ENCODE results near the gene SHC3. TPM values are rescaled to one million over a fixed set of nuclear protein-coding genes. Genes with fewer than 3 reads are reported as not detected.

The SHC3 gene
- polyA plus RNA-seq, 1 experiment = 1.3 TPM

DNA sequence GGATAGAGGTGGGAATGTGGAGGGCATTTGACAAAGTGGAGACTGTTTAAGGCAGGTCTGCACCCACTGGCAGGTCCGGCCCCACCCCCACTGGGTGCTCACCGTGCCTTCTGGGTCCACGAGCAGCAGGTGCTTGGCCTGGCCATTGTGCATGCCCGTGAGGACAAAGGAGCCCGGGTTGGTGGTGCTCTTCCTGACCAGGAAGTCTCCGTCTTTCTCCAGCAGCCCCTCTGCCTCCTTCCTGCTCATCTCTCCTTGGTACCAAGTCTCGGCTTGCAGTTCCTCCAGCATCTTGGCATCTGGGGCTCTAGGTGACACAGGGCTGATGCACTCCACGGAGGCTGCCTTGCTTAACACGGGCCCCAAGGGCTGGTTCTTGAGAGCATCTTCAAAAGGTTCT is 140.7 kb downstream of the SHC3 start:
- ChIA-PET CTCF (no interaction called here), POLR2A (no interaction called here)
- Histone ChIP-seq H3K27me3 (ENCODE audit: control insufficient read depth, insufficient read depth, low read length) (no peaks in the 10 kb centered on the region), H3K36me3 (ENCODE audit: control insufficient read depth, insufficient read depth, low read length) (no peaks in the 10 kb centered on the region), H3K4me3 (ENCODE audit: low read depth, low read length) (no peak overlapping the region)
- DNase-seq (ENCODE audit: low read depth) = no peak
- TF ChIP-seq CTCF (IDR thresholded peaks at IDR 0.05; ENCODE audit: insufficient read depth, low read depth, low read length) = no peak

DNA sequence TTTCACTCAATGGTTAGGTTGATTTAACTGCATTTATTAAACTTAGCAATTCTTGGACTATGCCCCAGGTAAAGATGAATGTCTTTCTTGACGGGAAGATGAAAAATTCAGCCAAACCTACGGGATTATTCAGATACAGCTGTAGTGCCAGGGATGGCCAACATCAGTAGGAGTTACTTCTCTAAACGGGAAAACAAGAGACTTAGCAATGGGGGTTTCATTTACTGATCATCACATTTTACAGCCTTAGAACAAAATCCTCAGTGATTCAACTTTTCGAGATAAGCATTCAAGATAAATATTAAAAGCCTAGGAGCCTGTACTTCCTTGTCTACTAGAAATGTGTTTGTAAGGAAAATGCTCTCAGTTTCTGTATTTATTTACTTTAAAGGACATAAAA is 141.3 kb downstream of the SHC3 start:
- no peak for DNase-seq (ENCODE audit: low read depth)
- POLR2A ChIA-PET = no interaction called here
- TF ChIP-seq CTCF (IDR thresholded peaks at IDR 0.05; ENCODE audit: insufficient read depth, low read depth, low read length) = no peak

DNA sequence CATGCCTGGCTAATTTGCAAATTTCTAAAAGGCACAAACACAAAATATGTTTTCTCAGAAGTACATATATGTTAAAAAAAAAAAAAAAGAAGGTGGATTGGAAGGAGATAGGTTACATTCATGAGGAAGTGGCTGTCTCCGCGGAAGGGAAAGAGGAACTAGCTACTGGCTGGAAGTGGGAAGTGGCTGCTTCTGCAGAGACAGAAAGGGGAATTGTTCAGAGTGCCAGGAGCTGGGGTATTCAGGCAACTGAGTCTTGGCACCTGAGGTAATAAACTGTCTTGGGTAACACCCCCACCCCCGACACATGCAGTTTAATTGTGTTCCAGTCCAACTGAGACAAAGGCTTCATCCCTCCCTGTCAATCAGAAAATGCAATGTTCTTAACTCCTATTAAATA is 141.7 kb downstream of the SHC3 start:
- ChIA-PET POLR2A (interaction anchor here (0.6 kb wide), 1 partner anchor 15 kb away, joined by 4 read pairs; no protein-coding TSS in a partner anchor), CTCF (interaction anchor here (0.8 kb wide), 1 partner anchor 11 kb away, joined by 4 read pairs; no protein-coding TSS in a partner anchor)
- no peak overlapping the region for H3K4me3 ChIP-seq (ENCODE audit: low read depth, low read length)
- no peak for TF ChIP-seq CTCF (IDR thresholded peaks at IDR 0.05; ENCODE audit: insufficient read depth, low read depth, low read length)
- no peaks in the 10 kb centered on the region for H3K36me3 ChIP-seq (ENCODE audit: control insufficient read depth, insufficient read depth, low read length)
- H3K27me3 ChIP-seq (ENCODE audit: control insufficient read depth, insufficient read depth, low read length) = no peaks in the 10 kb centered on the region
- DNase-seq (ENCODE audit: low read depth) = no peak

More for the DNA sequence above, 141.3 kb downstream of the SHC3 start:
- CTCF ChIA-PET = no interaction called here
- no peaks in the 10 kb centered on the region for H3K36me3 ChIP-seq (ENCODE audit: control insufficient read depth, insufficient read depth, low read length)
- no peak overlapping the region for H3K4me3 ChIP-seq (ENCODE audit: low read depth, low read length)
- no peaks in the 10 kb centered on the region for H3K27me3 ChIP-seq (ENCODE audit: control insufficient read depth, insufficient read depth, low read length)

DNA sequence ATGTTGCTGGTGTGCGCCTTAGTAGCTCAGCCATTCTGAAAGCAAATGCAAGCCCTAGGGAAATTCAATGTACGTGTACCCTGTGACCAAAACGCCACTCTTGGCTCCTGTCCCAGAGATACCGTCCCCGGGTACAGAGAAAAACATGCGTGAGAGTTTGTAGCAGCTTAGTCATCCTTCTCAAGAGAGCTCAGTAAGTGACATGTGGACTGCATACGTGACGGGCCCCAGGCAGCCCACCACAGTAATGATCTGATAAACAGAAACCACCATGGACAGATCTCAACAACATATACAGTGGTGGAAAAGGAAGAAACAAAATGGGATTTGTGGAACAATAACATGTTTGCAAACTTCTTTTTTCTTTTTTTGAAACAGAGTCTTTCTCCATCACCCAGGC is 142.2 kb downstream of the SHC3 start:
- DNase-seq (ENCODE audit: low read depth) = no peak
- no peaks in the 10 kb centered on the region for H3K36me3 ChIP-seq (ENCODE audit: control insufficient read depth, insufficient read depth, low read length)
- CTCF ChIA-PET = interaction anchor here (0.8 kb wide), 1 partner anchor 11 kb away, joined by 4 read pairs; no protein-coding TSS in a partner anchor
- H3K4me3 ChIP-seq (ENCODE audit: low read depth, low read length) = no peak overlapping the region
- POLR2A ChIA-PET = interaction anchor here (0.6 kb wide), 1 partner anchor 14 kb away, joined by 4 read pairs; no protein-coding TSS in a partner anchor
- TF ChIP-seq CTCF (IDR thresholded peaks at IDR 0.05; ENCODE audit: insufficient read depth, low read depth, low read length) = no peak
- no peaks in the 10 kb centered on the region for H3K27me3 ChIP-seq (ENCODE audit: control insufficient read depth, insufficient read depth, low read length)

- ChIA-PET POLR2A (no interaction called here), CTCF (no interaction called here)
- no peak for TF ChIP-seq CTCF (IDR thresholded peaks at IDR 0.05; ENCODE audit: insufficient read depth, low read depth, low read length)
- DNase-seq (ENCODE audit: low read depth) = no peak
- no peaks in the 10 kb centered on the region for H3K27me3 ChIP-seq (ENCODE audit: control insufficient read depth, insufficient read depth, low read length)
- H3K4me3 ChIP-seq (ENCODE audit: low read depth, low read length) = no peak overlapping the region
- H3K36me3 ChIP-seq (ENCODE audit: control insufficient read depth, insufficient read depth, low read length) = no peaks in the 10 kb centered on the region
These were observed 146.0 kb downstream of the SHC3 start for GRCh38 chr9:89032661-89033060.

Measured in BJ (cell line).